GM21360 (cell line): ENCODE data around the gene KRT75.

Experiments used
- ATAC-seq: cut with Tn5 transposase; IDR thresholded peaks from one replicate; pipeline ENCODE4 v1.9.1; 2021; ENCODE audit warnings: mild to moderate bottlenecking, moderate library complexity; ENCODE audit not compliant: unreplicated experiment

KRT75 gene

GRCh38 chr12:52395761-52396434, 38.3 kb downstream of the KRT75 start:
- no peak for ATAC-seq

GRCh38 chr12:52394836-52395405, 39.2 kb downstream of the KRT75 start:
- ATAC-seq = no peak

- no peak for ATAC-seq
These were observed 41.6 kb downstream of the KRT75 start for GRCh38 chr12:52392465-52393007.

GRCh38 chr12:52391618-52392002, 42.6 kb downstream of the KRT75 start:
- ATAC-seq = no peak

GRCh38 chr12:52390739-52391617, 43.2 kb downstream of the KRT75 start:
- no peak for ATAC-seq

GRCh38 chr12:52389313-52390207, 44.6 kb downstream of the KRT75 start:
- no peak for ATAC-seq

- ATAC-seq = no peak
These were observed 46.3 kb downstream of the KRT75 start for GRCh38 chr12:52387859-52388258.

- ATAC-seq = no peak
These were observed 48.9 kb downstream of the KRT75 start, which contains the start of gene KRT84 for GRCh38 chr12:52385226-52385702. Gene KRT84, minus strand, starts transcription at chr12:52385652. Its CDS starts 67 bp downstream, at chr12:52385585.

- no peak for ATAC-seq
These were observed 50.8 kb downstream of the KRT75 start for GRCh38 chr12:52383331-52383730.

- ATAC-seq = no peak
These were observed 51.3 kb downstream of the KRT75 start for GRCh38 chr12:52382854-52383253.

GRCh38 chr12:52381206-52381605, 53.0 kb downstream of the KRT75 start:
- no peak for ATAC-seq

- ATAC-seq = no peak
These were observed 53.9 kb downstream of the KRT75 start for GRCh38 chr12:52380271-52380694.

GRCh38 chr12:52379536-52379935, 54.6 kb downstream of the KRT75 start:
- ATAC-seq = no peak

GRCh38 chr12:52378091-52378490, 56.1 kb downstream of the KRT75 start:
- ATAC-seq = no peak

GRCh38 chr12:52377266-52377665, 56.9 kb downstream of the KRT75 start:
- ATAC-seq = no peak
